C1 segment of cervical spinal cord (tissue), 14 donors: Measurements from ENCODE around the gene FAAP20.
"Not testable (repeated sequence)": the region's sequence is repeated elsewhere in the genome, so short reads cannot be mapped to it uniquely, and the experiment has no call there.

Experiments used
- DNase-seq, 14 donors: peaks; one replicate each; lab custom pipeline; 2025; lab: John Stamatoyannopoulos, UW

Gene FAAP20

DNA sequence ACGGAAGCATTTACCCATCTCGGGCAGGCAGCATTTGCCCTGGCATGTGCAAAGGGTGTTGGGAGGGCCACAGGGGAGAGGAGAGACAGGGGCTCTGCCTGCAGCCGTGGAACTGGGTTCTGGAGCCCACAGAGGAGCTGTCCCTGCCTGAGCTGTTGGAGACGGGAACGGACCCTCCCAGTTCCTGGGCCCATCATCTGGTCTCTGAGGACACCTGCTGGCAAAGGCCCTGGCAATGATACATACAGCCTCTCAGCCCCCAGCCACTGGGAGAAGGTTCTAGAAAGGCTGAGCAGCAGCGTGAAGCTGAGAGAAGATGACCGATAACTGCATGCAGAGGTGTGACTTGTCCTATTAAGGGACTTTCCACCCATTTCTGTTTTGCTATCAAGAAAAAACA lies 31.4 kb downstream of the FAAP20 start:
- DNase-seq: no peak

DNA sequence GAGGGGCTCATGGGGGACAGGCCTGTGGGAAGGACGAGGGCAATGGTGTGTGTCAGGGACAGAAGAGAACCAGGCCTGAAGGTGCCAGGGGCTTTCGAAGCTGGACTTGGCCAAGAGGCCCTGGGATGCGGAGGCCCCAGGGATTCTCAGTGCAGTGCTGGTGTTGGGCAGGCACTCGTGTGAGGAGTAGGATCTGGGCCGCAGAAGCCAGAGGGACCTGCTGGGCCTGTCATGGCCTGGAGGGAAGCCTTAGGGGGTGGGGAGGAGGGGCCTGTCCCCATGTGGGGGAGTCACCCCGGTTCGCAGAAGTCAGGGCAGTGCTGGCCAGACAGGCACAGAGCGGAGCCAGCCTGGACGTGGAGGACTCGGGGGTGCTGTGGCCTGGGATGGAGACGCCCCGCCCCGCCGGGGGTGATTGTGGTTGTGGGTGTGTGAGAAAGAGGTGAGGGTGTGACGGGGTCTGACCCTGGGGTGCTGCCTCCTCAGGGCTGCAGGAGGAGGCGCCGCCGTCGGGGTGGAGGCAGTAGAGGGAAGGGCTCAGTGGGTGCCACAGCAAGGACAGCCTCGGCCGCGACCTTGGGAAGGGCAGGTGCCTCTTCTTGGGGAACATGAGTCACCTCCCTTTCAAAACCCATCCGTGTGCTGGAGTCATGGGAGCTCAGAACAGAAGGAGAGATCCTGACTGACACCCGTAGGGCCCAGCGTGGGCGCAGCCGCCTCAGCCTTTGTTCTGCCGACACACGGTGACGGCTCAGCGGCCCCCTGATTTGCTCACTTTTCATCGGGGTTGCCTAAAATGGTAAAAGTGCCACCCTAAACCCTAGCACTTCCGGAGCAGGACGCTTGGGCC lies 33.9 kb downstream of the FAAP20 start:
- DNase-seq: no peak

- DNase-seq: no peak
These were observed 35.4 kb downstream of the FAAP20 start for GRCh38 chr1:2159124-2159523.

DNA sequence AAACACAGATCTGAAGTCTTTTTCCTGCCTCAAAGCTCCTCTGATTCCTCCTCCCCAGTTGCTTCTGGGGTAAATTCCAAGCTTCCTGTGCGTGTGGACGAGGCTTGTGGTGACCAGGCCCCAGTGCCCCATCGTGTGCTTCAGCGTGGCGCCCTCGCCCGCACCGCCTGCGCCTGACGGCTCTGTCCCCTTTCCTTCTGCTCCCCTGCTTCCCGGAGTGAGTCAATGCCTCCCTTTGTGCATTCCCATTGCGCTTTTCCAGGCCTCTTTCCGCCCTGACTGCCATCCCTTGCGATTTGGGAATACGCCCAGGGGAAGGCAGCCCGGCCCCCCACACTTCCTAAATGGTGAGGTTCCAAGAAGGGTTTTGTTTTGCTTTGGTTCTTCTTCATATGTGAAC lies 36.3 kb downstream of the FAAP20 start:
- peak in 5 of 14 donors; percentile 8 to 62 (median 18) for DNase-seq

- DNase-seq: no peak
These were observed 36.7 kb downstream of the FAAP20 start for GRCh38 chr1:2157856-2158255.

GRCh38 chr1:2156866-2157265 lies 37.7 kb downstream of the FAAP20 start:
- DNase-seq: no peak

- no peak for DNase-seq
These were observed 38.8 kb downstream of the FAAP20 start for GRCh38 chr1:2155788-2156187.

DNA sequence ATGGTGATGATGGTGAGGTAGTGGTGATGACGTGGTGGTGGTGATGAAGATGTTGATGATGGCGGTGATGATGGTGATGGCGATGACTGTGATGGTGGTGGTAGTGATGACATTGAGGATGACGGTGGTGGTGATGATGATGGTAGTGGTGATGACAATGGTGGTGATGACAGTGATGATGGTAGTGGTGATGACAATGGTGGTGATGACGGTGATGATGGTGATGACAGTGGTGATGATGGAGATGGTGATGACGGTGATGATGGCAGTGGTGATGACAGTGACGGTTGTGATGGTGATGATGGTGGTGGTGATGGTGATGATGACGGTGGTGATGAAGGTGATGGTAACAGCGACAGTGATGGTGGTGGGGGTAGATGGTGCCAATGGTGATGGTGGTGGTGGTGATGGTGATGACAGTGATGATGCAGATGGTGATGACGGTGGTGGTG lies 39.4 kb downstream of the FAAP20 start:
- DNase-seq: no peak

GRCh38 chr1:2154022-2154421 lies 40.5 kb downstream of the FAAP20 start:
- DNase-seq: no peak

DNA sequence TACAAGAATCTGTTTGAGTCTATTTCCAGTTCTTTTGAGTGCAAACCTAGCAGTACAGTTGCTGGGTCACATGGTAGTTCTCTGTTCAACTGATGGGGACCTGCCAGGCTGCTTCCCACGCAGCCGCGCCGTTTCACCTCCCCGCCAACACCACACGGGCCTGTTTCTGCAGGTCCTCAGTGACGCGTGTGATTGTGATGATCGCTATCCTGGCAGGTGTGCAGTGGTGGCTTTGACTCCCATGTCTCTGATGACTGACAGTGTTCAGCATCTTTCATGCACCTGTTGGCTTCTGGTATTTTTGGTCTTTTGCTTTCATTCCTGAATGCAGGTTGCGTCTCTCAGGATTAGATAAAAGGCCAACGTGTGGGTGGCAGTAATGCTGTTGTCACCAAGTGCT lies 41.6 kb downstream of the FAAP20 start:
- no peak for DNase-seq

DNA sequence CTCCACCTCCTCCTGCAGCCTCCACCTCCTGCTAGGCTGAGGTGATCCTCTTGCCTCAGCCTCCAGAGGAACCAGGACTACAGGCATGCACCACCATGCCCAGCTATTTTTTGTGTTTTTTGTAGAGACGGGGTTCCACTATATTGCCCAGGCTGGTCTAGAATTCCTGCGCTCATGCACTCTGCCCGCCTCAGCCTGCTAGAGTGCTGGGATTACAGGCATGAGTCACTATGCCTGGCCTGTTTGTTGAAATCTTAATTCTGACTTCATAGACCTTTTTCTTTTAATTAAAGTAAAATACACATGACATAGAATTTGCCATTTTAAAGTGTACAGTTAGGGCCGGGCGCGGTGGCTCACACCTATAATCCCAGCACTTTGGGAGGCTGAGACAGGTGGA lies 42.7 kb downstream of the FAAP20 start:
- DNase-seq: no peak

- no peak for DNase-seq
These were observed 43.3 kb downstream of the FAAP20 start for GRCh38 chr1:2151252-2151651.

GRCh38 chr1:2150801-2151200 lies 43.8 kb downstream of the FAAP20 start:
- DNase-seq: no peak

GRCh38 chr1:2148691-2149090 lies 45.9 kb downstream of the FAAP20 start:
- no peak for DNase-seq

GRCh38 chr1:2147869-2148268 lies 46.7 kb downstream of the FAAP20 start:
- DNase-seq: not testable (repeated sequence)

DNA sequence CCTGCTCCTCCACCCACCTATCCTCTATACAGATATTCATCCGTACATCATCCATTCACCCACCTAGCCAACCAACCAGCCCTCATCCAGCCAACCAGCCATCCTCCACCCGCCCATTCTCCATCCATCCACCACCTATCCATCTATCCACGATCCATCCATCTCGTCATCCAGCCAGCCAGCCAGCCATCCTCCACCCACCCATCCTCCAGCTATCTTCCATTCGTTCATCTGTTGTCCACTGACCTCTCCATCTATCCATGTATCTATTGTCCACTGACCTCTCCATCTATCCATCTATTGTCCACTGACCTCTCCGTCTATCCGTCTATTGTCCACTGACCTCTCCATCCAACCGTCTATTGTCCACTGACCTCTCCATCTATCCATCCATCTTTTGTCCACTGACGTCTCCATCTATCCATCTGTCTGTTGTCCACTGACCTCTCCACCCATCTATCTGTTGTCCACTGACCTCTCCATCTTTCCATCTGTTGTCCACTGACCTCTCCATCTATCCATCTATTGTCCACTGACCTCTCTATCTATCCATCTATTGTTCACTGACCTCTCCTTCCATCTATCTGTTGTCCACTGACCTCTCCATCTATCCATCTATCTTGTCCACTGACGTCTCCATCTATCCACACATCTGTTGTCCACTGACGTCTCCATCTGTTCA lies 47.6 kb downstream of the FAAP20 start:
- DNase-seq: no peak

DNA sequence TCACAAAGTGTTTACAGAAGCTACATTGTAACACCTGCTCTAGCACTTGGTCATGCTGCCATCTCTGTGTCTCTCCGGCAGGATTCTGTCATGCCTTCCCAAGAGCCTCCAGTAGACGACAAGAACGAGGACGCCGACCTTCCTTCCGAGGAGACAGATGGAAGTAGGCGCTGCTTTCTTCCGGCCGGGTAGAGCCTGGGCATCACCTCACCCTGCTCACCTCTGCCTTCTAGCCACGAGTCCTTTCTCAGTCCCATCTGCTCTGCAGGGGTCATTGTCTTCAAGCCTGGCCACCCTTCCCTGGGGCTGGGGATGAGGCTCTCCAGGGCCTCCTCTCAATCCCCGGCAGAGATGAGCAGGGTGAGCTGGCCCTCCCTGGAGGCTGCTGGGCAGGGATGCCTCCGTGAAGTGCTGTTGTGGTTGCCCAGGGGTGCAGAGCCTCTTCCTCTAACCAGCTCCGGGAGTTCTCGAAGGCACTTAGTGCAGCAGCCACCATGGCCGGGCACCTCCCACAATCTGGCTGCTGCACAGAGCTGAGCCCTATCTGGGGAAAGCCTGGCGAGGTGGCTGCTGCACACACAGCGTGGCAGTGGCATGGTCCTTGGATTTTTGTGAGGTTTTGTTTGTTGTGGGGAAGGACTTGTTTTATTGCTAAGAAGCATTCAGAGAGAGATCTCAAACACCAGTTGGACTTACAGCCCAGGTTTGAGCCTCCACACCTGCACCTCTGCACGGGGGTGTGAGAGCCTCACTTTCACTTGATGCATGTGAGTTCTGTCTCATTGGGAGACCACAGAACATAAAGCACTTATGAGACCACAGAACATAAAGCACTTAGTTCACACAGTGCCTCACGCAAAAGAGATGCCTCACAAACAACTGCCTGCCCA lies 48.4 kb downstream of the FAAP20 start:
- DNase-seq: no peak

- no peak for DNase-seq
These were observed 50.0 kb downstream of the FAAP20 start for GRCh38 chr1:2144501-2145090.

- no peak for DNase-seq
These were observed 50.6 kb downstream of the FAAP20 start for GRCh38 chr1:2143814-2144500.

- no peak for DNase-seq
These were observed 53.5 kb downstream of the FAAP20 start for GRCh38 chr1:2141025-2141424.
